Embryonic facial prominence (tissue), 1 donor: ENCODE measurements around the gene TEX35.

Experiments
- DNase-seq: peaks from one replicate; pipeline ENCODE4 v3.0.0-alpha.2; 2016; ENCODE audit errors: extremely low spot score

Gene TEX35

DNA sequence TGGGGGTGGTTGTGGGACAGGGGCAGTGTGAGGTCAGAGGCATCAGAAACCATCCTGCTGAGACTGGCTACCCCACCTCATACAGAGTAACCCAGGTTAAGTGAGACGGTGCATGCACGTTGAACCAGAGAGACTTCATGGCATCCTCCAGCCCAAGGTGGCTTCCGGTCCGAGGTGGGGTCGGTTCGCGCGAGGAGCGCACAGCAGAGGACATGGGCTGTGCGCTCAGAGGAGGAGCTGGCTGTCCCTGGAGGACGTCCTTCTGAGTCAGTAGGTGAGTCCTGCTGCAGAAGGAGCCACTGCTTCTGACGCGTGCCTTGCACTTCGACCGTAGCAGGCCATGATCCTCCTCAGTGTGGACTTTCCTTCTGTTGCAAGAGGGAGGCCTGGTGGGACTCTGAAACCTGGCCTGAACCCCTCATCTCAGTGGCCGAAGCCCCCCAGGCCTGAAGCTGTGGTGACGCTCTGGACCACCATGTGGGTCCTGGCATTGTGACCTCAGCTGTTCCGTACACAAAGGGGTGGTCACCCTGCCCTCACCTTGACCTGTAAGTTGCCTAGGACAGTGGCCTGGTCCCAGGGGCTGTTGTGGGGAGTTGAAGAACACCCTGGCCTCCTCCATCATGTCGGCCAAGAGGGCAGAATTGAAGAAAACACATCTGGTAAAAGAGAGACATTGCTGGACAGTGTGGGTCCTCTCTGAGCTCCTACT, at the start of gene TEX35:
TEX35 (plus strand) TSS at position 544 of the 712 bp plus-strand sequence; CDS start at position 624, 80 bp downstream.
- DNase-seq: no peak

- no peak for DNase-seq
These were observed 48.8 kb upstream of the TEX35 start for GRCh38 chr1:178464141-178464540.

- DNase-seq: no peak
These were observed 48.3 kb upstream of the TEX35 start for GRCh38 chr1:178464566-178464965.

DNA sequence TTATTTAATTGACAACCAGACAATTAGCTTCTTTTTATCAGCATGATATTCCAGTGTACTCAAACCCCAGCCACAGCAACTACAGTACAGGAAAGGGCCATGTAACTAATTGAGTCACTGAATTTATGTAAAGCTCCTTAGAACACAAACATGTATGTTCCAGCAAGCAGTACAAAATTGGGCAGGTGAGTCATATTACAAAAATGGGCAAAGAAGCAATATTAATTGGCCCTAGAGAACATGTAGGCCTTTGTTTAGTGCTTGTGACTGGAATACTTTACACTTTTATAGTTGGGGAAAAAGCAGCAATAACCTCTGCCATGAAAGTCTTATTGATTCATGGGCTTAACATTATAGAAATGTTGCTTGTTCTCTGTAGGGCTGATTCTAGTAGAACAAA, 47.9 kb upstream of the TEX35 start:
- DNase-seq: no peak

GRCh38 chr1:178467837-178468236, 45.1 kb upstream of the TEX35 start:
- DNase-seq: no peak

- DNase-seq: no peak
These were observed 42.4 kb upstream of the TEX35 start for GRCh38 chr1:178470411-178470960.

GRCh38 chr1:178472531-178472930, 40.4 kb upstream of the TEX35 start:
- no peak for DNase-seq

- DNase-seq: no peak
These were observed 35.5 kb upstream of the TEX35 start for GRCh38 chr1:178477373-178477772.

DNA sequence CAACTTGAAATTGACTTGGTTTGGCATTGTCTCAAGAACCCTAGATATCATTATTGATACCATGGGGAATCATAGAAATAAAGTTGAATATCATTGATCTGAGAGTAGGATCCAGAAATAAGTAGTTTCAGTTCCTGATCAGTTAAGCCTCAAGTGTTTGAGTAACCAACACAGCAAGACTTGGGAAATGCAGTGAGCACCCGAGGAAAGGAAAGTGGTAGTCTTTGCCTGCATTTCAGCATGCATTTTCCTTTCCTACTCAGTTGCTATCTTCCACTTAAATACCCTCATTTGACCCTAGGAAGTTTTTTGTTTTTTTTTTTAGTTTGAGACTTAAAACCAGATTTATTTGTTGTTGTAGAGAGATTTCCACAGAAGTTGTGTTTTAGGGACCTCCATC, 35.1 kb upstream of the TEX35 start:
- no peak for DNase-seq

- no peak for DNase-seq
These were observed 29.5 kb upstream of the TEX35 start for GRCh38 chr1:178483251-178483957.

DNA sequence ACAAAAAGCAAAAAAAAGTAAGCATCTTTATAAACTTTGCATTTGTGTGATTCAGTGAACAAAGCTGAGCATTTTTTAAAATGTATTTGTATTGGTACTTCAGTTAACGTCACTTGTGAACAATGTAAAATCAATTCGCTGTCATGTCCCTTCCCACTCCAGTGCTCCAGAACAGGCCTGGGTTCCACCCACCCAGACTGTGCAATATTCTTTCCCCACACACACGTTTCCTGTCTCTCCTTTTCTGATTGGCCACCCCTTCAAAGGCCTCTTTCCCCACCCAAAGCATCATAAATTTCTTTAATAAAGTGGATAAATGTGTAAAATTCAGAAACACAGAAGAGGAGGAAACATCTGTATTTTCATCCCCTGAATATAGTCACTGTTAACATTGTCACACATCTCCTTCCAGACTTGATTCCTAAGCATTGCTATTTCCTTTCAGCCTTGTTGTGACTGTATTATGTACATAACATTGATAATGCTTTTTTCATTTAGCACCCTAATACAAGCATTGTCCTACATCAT, 28.1 kb upstream of the TEX35 start:
- DNase-seq: no peak

DNA sequence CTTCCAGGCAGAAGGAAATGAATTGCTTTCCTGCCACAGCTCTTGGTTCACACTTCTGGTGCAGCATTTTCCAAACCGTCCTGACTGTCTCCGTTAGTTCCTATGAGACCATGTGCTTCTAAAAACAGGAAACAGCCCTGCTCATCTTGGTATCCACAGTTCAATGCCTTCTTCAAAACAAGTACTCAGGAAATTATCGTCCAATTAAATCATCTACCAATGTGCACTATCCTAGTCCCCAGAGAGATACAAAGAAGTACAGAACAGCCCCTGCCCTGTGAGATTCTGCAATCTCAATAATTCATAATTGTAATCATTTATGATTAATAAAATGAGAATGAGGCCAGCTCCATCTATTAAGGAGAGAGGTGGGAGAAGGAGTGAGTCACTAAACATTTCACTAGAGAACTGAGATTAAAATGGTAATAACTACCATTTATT, 27.3 kb upstream of the TEX35 start:
- DNase-seq: no peak

DNA sequence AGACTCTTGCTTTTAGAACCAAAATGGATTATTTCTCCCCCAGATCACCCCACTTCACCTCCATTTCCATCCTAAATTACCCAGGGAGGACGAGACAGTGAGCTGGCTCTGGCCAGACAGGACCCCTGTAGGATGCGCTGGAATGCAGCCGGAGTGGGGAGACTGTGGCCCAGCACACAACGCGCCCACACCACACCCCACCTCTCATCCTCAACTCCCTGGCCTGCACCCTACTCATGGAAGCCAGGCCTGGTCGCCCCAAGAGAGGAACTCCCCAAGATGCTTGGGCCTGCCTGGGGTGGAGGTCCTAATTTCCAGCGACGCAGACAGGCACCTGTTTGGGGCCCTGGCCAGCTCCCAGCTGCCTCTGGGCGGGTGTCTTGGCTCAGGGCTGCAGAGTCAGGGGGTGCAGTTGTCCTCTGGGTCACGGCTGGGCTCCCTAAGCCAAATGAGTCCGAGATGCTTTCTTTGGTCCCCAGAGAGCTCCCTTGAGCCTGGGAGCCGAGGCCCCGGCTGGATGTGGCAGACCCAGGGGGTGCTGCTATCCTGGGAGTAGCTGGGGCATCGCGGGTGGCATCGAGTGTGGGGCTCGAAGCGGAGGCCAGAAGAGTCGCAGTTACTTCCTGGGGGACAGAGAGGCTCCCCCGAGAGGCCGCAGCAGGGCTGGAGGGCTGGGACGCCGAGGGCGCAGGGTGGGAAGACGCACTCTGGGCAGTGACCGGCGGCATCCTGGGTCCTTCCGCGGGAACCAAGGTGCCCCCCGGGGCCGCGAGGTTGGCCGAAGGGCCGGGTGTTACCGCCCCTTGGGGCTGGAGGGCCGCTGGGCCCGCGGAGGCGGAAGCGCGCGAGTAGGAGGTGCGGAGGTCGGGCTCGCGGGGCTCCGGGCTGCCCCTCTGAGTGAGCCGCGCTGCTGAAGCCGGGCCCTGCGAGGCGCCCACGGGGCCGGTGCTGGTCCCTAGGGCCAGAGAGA, 26.5 kb upstream of the TEX35 start:
- no peak for DNase-seq

DNA sequence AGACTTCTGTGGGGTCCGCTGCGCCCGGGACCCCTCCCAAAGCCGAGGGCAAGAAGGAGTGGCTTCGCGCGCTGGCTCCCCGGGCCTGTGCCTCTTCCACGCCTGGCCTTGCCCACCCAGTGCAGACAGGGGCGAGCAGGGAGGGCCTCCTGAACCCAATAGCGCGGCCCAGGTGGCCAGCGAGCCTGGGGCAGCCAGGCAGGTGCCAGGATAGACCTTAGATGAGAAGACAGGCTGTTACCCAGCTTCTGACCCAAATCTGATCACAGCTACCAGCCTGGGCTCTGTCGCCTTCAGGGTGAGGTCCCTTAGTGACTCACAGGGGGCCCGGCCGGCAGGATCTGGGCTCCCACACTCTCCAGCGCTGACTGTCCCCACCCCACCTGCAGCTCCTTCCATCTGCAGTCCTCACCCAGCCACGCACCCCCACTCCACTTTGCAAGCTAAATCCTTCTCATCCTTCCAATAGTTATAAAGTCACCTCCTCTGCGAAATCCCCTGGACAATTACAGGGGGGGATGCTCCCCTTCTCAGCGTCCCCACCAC, 25.8 kb upstream of the TEX35 start:
- no peak for DNase-seq

DNA sequence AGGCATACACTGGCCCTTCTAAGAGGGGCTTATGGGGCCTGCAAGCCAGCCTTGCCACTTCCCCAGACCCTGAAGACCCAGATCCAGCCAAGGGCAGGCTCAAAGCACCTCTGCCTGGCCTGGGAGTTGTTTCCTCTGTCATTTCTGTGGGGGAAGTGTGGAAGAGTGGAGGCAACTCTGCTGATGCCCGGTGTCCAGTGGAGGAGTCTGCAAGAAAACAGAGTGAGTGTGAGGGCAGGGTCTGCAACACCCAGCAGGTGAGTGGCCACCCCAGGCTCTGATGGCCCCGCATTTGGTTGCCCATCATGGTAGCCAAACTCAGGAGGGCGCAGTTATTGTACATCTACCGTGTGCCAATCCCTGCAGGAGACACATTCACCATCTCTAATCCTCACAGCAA, 24.5 kb upstream of the TEX35 start:
- no peak for DNase-seq

GRCh38 chr1:178489399-178489798, 23.5 kb upstream of the TEX35 start:
- no peak for DNase-seq

DNA sequence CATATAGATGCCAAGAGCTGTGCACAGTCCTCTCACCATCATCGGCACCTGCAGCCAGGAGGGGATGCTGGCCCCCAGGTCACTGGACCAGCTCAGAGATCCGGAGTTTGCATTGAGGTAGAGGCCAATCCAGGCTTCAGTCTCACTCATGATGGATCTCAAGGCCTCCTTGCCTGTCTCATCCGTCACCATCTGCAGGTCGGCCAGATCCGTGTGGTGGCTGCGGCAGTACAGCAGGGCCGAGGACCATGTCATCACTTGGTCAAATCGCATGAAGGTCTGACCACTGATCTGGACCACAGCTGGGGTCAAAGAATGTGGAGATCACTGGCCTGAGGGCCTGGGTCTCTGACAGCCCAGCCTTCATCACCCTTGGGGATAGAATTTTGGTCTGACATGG, 22.8 kb upstream of the TEX35 start:
- DNase-seq: no peak

GRCh38 chr1:178490967-178491366, 21.9 kb upstream of the TEX35 start:
- no peak for DNase-seq

DNA sequence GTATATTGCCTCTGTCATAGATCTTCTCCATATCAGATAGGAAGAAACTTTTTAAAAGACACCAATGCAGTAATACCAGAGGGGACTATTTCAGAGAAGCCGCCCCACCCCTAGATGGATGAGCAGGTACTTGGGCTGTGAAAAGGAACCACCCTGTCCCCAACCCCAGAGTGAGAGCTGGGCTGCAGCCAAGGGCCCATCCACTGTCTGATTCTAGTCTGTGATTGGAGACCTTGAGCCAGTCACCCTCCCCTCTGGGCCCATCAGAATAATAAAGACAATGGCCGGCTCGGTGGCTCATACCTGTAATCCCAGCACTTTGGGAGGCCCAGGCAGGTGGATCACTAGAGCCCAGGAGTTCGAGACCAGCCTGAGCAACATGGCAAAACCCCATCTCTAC, 21.2 kb upstream of the TEX35 start:
- DNase-seq: no peak

DNA sequence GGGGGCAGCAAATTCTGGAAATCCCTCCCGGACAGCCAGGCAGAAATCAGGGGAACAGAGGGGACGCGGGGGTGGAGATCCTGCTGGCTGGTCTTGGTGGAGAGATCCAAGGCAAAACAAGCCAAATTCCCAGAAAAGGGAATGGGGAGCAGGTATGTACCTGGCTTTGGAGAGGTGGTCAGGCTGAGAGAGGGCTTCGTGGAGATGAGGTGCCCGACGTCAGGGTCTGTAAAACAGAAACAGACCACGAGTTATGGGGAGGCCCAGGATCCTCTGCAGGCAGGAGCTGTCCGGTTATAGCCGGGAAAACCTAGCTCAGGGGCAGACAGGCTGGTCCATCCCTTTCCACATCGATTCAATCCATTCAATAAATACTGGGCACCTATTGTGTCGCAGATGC, 20.6 kb upstream of the TEX35 start:
- DNase-seq: no peak

DNA sequence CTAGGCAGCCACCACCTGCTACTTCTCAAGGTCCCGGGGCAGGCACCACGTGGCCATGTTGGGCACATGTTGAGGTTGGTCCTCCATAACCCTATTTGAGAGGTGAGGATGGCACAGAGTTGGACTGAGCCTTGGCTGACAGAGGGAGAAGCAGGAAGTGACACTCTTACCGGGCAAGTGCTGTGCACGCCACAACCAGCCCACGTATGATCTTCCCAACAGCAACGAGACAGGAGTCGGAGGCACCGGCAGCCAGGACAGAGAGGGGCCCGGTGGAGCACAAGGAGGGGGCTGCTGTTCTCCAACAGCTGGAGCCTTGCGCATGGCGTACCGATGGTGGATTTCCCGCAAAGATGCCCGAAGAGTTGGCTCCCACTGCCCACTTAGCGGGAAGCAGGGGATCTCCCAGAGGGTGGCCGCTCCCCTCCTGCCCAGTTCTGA, 19.6 kb upstream of the TEX35 start:
- DNase-seq: no peak
